ENCODE measurements around the gene GRB10. TPM values are rescaled to one million over a fixed set of nuclear protein-coding genes. Genes with fewer than 3 reads are reported as not detected.
A peak's percentile ranks its signal among the peaks of the same experiment; 100 is the strongest.

Gene GRB10
- total and polyA plus RNA-seq, 11 donors = 14.7 to 38.2 (median 28.0) TPM

DNA sequence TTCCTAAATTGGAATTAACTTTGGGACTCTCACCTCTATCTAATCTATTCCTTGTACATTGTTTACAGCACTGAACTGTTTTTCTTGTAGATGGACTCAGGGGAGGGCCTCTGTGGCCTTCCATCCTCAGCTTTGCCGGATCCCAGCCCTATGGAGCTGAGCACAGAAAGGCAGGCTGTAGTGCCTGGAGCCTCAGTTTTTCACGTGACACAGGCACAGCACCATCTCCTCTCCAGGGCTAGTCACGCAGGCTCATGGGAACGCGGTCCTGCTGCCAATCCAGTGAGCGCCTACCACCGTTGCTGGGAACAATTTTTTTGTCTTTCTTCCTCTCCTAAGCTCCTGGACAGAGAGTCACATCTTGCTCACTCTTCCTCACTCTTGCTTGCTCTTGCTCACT, 141.9 kb downstream of the GRB10 start:
- Histone ChIP-seq H3K27me3 (no peaks in the 10 kb centered on the region), H3K4me3 (no peak overlapping the region), H3K36me3 (peaks cover 0 to 4% (median 0%) of the 10 kb centered on the region in 9 donors), H3K4me1 (peaks cover 0 to 36% (median 11%) of the 10 kb centered on the region in 12 donors), H3K9me3 (peaks cover 0 to 18% (median 0%) of the 10 kb centered on the region in 12 donors), H3K27ac (peak overlapping the region in 8 of 12 donors; percentile 21 to 68 (median 56))
- 80 to 89% (median 86%) methylated on average over 7 of the region's 7 CpGs for WGBS, 4 donors
- TF ChIP-seq, protein P1, sequence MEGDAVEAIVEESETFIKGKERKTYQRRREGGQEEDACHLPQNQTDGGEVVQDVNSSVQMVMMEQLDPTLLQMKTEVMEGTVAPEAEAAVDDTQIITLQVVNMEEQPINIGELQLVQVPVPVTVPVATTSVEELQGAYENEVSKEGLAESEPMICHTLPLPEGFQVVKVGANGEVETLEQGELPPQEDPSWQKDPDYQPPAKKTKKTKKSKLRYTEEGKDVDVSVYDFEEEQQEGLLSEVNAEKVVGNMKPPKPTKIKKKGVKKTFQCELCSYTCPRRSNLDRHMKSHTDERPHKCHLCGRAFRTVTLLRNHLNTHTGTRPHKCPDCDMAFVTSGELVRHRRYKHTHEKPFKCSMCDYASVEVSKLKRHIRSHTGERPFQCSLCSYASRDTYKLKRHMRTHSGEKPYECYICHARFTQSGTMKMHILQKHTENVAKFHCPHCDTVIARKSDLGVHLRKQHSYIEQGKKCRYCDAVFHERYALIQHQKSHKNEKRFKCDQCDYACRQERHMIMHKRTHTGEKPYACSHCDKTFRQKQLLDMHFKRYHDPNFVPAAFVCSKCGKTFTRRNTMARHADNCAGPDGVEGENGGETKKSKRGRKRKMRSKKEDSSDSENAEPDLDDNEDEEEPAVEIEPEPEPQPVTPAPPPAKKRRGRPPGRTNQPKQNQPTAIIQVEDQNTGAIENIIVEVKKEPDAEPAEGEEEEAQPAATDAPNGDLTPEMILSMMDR (IDR thresholded peaks at IDR 0.05) = no peak
- TF ChIP-seq POLR2A (IDR thresholded peaks at IDR 0.05) = no peak
- DNase-seq (no peak), ATAC-seq (no peak)
- intact Hi-C loops (cut with DNase I) = loop anchor here in 1 of 10 donors (5.0 kb wide), 1 partner anchor 37 kb away; no protein-coding TSS in a partner anchor

DNA sequence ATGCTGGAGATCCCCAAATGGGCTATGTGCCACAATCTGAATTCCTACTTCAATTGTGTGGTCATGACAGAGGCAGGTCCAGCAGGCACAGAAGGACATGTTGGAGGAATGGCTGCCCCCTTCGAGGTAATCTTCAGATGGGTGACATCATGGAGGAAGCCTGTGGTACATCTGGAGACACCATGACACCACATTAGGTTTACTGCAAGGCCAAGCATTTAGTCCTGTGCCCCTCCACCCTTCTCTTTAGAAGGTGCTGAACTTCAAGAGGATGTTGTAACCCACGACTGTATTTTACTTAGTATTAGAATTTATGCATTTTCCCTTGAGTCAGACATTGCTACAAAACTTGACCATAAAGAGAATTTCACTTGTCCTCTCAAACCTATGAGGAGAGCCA, 142.4 kb downstream of the GRB10 start:
- DNase-seq = no peak
- Histone ChIP-seq H3K36me3 (peaks cover 0 to 4% (median 0%) of the 10 kb centered on the region in 9 donors), H3K9me3 (peaks cover 0 to 18% (median 0%) of the 10 kb centered on the region in 12 donors), H3K27me3 (no peaks in the 10 kb centered on the region), H3K27ac (peak overlapping the region in 3 of 12 donors; percentile 60 to 66 (median 62)), H3K4me3 (no peak overlapping the region), H3K4me1 (peaks cover 0 to 32% (median 11%) of the 10 kb centered on the region in 12 donors)
- ATAC-seq = no peak
- 73 to 87% (median 80%) methylated on average over 2 of the region's 2 CpGs for WGBS, 4 donors
- TF ChIP-seq POLR2A (IDR thresholded peaks at IDR 0.05) = no peak
- TF ChIP-seq, protein P1 (IDR thresholded peaks at IDR 0.05) = no peak
- intact Hi-C loops (cut with DNase I) = loop anchor here in 1 of 10 donors (5.0 kb wide), 1 partner anchor 37 kb away; no protein-coding TSS in a partner anchor

- intact Hi-C loops (cut with DNase I) = no loop called here
- H3K9me3 ChIP-seq = peaks cover 0 to 27% (median 0%) of the 10 kb centered on the region in 12 donors
- no peak overlapping the region for H3K27ac ChIP-seq
- peaks cover 0 to 30% (median 11%) of the 10 kb centered on the region in 12 donors for H3K4me1 ChIP-seq
- DNase-seq = no peak
- H3K27me3 ChIP-seq = no peaks in the 10 kb centered on the region
- WGBS, 4 donors = 63 to 72% (median 70%) methylated on average over 3 of the region's 3 CpGs
- TF ChIP-seq, protein P1 (IDR thresholded peaks at IDR 0.05) = no peak
- no peak for TF ChIP-seq POLR2A (IDR thresholded peaks at IDR 0.05)
- no peak overlapping the region for H3K4me3 ChIP-seq
- ATAC-seq = no peak
- H3K36me3 ChIP-seq = no peaks in the 10 kb centered on the region
Observed at GRCh38 chr7:50637725-50638643, 144.7 kb downstream of the GRB10 start.

GRCh38 chr7:50634378-50634777, 148.3 kb downstream of the GRB10 start:
- WGBS, 4 donors = 98 to 99% (median 98%) methylated on average over 1 of the region's 1 CpG
- Histone ChIP-seq H3K9me3 (peaks cover 0 to 27% (median 0%) of the 10 kb centered on the region in 12 donors), H3K4me3 (no peak overlapping the region), H3K4me1 (peaks cover 0 to 39% (median 20%) of the 10 kb centered on the region in 12 donors), H3K36me3 (no peaks in the 10 kb centered on the region), H3K27me3 (no peaks in the 10 kb centered on the region), H3K27ac (no peak overlapping the region)
- DNase-seq (no peak), ATAC-seq (no peak)
- TF ChIP-seq, protein P1 (IDR thresholded peaks at IDR 0.05) = no peak
- TF ChIP-seq POLR2A (IDR thresholded peaks at IDR 0.05) = no peak
- intact Hi-C loops (cut with DNase I) = loop anchor here in 1 of 10 donors (5.0 kb wide), 1 partner anchor 33 kb away; no protein-coding TSS in a partner anchor
